Erythroblast (primary cell): ENCODE data around the gene ATP6V1G1.

Source experiments
- GATA1 ChIP-seq: IDR thresholded peaks from 2 replicates; pipeline ENCODE4 v1.6.1; 2011; ENCODE audit warnings: low read depth, mild to moderate bottlenecking, control low read depth, low read length, moderate library complexity
- POLR2A ChIP-seq: IDR thresholded peaks from 2 replicates; pipeline ENCODE4 v1.6.1; 2011; ENCODE audit warnings: mild to moderate bottlenecking, low read length

GRCh38 chr9:114555696-114556095, 31.9 kb upstream of the ATP6V1G1 start:
- TF ChIP-seq POLR2A (no peak), GATA1 (no peak)
